ENCODE measurements around the gene DNAJB6.

Gene DNAJB6

DNA sequence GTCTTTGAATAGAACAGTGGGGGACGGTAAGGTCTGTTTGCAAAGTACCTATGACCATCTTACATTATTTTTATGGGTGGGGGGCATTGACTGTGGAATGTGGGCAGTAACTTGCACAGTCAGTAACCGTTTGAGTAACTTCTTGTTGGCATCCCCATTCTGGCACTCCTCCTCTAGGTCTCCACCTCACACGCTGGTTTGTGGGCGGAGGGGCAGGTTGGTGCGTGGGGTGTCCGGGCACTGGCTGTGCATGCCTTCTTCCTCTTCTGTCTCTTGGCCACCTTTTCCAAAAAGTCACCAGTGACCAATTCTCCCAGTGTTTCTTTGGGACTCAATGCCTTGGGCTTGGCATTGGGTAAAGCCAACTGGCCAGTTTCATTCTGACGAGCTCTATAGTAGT, 43.6 kb downstream of the DNAJB6 start:
- no peaks in the 10 kb centered on the region for H3K9me3 Mint-ChIP-seq
- no peaks in the 10 kb centered on the region for H3K27me3 Mint-ChIP-seq
- H3K27ac Mint-ChIP-seq (ENCODE audit: low read depth) = peak overlapping the region; percentile 76
- peaks cover 53% of the 10 kb centered on the region for H3K36me3 Mint-ChIP-seq (ENCODE audit: insufficient read depth)
- H3K4me1 Mint-ChIP-seq = peaks cover 49% of the 10 kb centered on the region
- DNase-seq (ENCODE audit: low spot score in 2 of 2) = no peak
- ATAC-seq (replicated peaks; ENCODE audit: extremely low read depth, poor library complexity, severe bottlenecking) = no peak
- no peak overlapping the region for H3K4me3 Mint-ChIP-seq

DNA sequence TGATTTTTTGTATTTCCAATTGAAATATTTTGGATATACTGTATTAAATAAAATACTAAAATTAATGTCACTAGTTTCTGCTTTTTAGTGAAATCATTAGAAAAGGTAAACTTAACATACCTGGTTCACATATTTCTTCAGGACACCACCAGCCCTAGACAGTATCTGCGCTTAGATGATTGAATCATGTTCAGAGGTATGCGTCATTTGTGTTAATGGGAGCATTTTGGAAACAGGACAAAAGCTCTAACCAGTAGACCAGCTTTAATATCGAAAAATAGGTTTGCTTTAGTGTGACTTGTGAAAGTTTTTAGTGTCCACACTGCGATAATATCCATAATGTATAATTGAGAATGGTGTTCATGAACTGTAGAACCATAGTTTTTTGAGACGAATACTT, 47.1 kb downstream of the DNAJB6 start:
- H3K9me3 Mint-ChIP-seq = no peaks in the 10 kb centered on the region
- no peak overlapping the region for H3K27ac Mint-ChIP-seq (ENCODE audit: low read depth)

DNA sequence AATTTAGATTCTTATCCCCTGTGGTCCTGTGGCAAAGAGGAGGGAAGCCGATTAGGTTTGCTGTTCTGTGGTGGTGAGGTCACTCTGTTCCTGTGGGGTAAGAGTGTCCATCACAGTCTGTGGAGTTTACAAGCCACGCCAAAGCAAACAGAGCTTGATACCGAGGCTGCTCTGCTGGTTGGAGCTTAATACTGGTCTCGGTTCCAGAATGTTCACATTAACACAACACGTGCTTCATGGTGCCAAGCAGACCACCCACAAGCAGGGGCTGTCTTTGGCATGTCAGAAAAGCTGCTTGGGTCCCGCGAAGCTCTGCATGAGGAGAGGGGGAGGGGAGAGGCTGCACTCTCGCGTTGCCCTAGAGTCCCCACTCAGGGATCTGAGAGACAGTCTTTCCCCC, 47.5 kb downstream of the DNAJB6 start:
- peaks cover 52% of the 10 kb centered on the region for H3K36me3 Mint-ChIP-seq (ENCODE audit: insufficient read depth)
- H3K27ac Mint-ChIP-seq (ENCODE audit: low read depth) = peak overlapping the region; percentile 60
- peaks cover 27% of the 10 kb centered on the region for H3K4me1 Mint-ChIP-seq

More for the DNA sequence above, 47.1 kb downstream of the DNAJB6 start:
- peaks cover 52% of the 10 kb centered on the region for H3K36me3 Mint-ChIP-seq (ENCODE audit: insufficient read depth)
- DNase-seq (ENCODE audit: low spot score in 2 of 2) (no peak), ATAC-seq (replicated peaks; ENCODE audit: extremely low read depth, poor library complexity, severe bottlenecking) (no peak)
- no peaks in the 10 kb centered on the region for H3K27me3 Mint-ChIP-seq
- no peak overlapping the region for H3K4me3 Mint-ChIP-seq
- peaks cover 28% of the 10 kb centered on the region for H3K4me1 Mint-ChIP-seq

DNA sequence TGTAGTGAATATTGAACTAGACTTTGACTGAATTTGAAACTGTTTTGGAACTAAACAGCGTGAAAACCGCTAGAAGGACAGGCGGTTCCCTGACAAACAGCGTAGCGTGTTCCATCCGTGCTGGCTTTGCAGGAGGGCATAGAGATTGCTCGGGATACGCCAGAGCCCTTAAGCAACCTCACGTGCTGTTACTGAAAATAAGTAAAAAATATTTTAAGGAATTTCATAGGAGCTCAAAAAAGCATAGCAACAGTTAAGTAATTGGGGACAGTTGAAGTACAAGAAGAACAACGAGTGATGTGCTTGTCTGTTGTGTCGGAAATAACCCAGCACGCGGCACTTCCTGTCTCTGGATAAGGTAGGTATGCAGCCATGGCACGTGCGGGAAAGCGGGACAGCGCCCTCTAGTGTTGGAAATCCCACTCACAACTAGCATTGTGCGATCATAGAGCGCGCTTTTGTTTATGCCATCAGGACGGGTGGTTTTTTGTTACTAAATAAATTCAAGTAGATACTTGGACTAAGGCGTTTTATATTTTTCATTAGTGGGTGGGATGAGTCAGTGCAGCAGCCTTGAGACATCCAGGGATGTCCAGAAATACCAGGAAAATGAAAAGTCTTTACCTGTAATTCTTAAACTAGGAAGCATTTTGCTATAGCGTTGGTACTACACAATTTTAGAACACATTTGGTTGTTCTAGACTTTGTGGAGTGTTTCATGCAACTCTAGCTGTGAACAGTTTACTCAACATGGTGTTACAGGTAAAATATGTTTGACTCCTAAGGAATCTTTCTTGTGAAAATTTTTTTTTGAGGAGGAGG, 50.4 kb downstream of the DNAJB6 start:
- peak; percentile 81 to 88 for DNase-seq (ENCODE audit: low spot score in 2 of 2)
- H3K27ac Mint-ChIP-seq (ENCODE audit: low read depth) = peak overlapping the region; percentile 72
- peak overlapping the region; percentile 25 for H3K4me3 Mint-ChIP-seq

More for the DNA sequence above, 47.5 kb downstream of the DNAJB6 start:
- Mint-ChIP-seq H3K9me3 (no peaks in the 10 kb centered on the region), H3K27me3 (no peaks in the 10 kb centered on the region), H3K4me3 (no peak overlapping the region)
- DNase-seq (ENCODE audit: low spot score in 2 of 2) (no peak), ATAC-seq (replicated peaks; ENCODE audit: extremely low read depth, poor library complexity, severe bottlenecking) (no peak)

DNA sequence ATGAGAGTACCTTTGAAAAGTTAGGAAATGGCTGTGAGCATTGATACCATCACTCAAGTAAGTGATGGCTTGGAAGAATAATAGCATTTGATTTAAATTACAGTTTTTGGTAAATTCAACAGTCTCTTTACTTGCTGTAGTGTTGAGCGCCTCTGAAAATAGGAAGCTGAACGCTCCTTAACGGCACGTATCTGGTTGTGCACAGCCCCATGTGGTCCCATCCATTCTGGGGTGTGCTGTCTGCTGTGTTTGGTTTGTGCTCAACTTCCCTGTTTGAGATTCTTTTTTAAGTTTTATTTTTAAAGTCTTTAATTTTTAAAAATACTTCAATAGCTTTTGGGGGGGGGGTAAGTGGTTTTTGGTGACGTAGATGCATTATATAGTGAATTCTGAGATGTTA, 51.5 kb downstream of the DNAJB6 start:
- H3K27me3 Mint-ChIP-seq = no peaks in the 10 kb centered on the region
- H3K27ac Mint-ChIP-seq (ENCODE audit: low read depth) = no peak overlapping the region
- H3K9me3 Mint-ChIP-seq = no peaks in the 10 kb centered on the region
- peaks cover 44% of the 10 kb centered on the region for H3K36me3 Mint-ChIP-seq (ENCODE audit: insufficient read depth)
- no peak for ATAC-seq (replicated peaks; ENCODE audit: extremely low read depth, poor library complexity, severe bottlenecking)
- peaks cover 39% of the 10 kb centered on the region for H3K4me1 Mint-ChIP-seq
- DNase-seq (ENCODE audit: low spot score in 2 of 2) = no peak
- no peak overlapping the region for H3K4me3 Mint-ChIP-seq

More for the DNA sequence above, 50.4 kb downstream of the DNAJB6 start:
- H3K9me3 Mint-ChIP-seq = no peaks in the 10 kb centered on the region
- peaks cover 34% of the 10 kb centered on the region for H3K4me1 Mint-ChIP-seq
- H3K27me3 Mint-ChIP-seq = no peaks in the 10 kb centered on the region
- peaks cover 48% of the 10 kb centered on the region for H3K36me3 Mint-ChIP-seq (ENCODE audit: insufficient read depth)
- ATAC-seq (replicated peaks; ENCODE audit: extremely low read depth, poor library complexity, severe bottlenecking) = peak; percentile 98

DNA sequence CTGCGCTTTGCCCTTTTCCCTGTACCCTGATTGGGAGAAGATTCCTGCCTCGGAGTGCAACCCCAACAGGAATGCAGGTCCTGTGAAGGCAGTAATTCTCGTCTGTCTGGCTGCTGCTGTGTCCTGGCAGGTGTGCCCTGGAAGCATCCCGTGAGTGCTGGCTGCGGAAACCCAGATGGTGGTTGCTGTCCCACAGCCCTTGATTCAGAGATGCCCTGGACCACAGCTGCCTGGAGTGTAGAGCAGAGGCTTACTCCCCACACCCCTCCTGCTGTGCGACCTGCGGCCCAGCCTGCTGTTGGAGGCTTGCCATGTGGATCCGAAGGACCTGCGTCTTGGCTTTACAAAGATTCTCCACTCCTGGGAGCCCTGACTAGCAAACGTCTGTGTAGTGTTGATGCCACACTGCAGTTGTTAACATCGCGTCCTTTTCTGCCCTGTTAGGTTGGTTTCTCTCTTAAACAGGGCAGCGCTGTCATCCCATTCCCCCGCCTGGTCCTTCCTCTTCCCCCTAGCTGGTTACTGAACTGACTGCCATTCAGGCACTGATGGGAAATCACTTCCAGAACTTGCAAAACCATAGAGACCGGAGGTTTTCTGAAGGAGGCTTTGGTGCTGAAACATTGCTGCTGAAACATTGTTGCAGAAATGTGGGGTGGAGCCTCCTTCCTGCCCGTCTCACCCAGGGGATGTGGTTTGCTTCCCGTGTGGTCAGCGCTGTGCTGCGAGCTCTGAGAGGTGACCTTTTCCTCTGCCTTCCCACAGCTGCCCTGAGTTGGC, 53.3 kb downstream of the DNAJB6 start:
- Mint-ChIP-seq H3K4me3 (peak overlapping the region; percentile 72), H3K9me3 (no peaks in the 10 kb centered on the region), H3K36me3 (ENCODE audit: insufficient read depth) (peaks cover 32% of the 10 kb centered on the region), H3K27ac (ENCODE audit: low read depth) (peak overlapping the region; percentile 47), H3K4me1 (peaks cover 39% of the 10 kb centered on the region), H3K27me3 (no peaks in the 10 kb centered on the region)
- DNase-seq (ENCODE audit: low spot score in 2 of 2) (no peak), ATAC-seq (replicated peaks; ENCODE audit: extremely low read depth, poor library complexity, severe bottlenecking) (no peak)

DNA sequence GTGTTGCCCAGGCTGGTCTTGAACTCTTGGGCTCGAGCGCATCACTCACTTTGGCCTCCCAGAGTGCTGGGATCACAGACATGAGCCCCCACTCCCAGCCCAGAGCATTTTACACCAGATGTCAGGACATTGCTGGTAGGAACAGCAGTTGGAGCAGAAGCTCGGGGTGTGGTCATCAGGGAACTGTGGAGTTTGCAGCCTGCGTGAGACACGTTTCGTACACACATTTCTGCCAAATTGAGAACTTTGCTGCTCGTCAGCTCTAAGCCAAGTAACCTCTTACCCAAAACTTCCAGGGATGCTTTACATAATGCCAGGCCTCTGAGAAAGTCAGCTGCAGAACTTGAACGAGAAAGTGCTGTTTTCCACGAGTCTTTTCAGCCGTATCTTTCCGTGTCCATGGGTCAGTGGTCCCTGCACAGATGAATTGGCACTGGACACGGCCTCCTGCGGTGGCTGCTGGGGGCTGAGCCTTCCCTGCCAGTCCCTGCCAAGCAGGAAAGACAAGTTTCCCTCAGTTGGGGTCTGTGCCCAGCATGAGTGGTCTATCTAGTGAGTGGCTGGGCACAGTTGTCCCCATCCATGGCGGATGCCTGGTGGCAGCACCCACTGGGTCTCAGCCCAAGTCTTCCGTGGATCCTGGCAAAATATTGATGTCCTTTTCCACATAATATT, 54.4 kb downstream of the DNAJB6 start:
- ATAC-seq (replicated peaks; ENCODE audit: extremely low read depth, poor library complexity, severe bottlenecking) (no peak), DNase-seq (ENCODE audit: low spot score in 2 of 2) (no peak)
- Mint-ChIP-seq H3K4me1 (peaks cover 39% of the 10 kb centered on the region), H3K27ac (ENCODE audit: low read depth) (peak overlapping the region; percentile 47), H3K9me3 (no peaks in the 10 kb centered on the region), H3K4me3 (peak overlapping the region; percentile 72), H3K36me3 (ENCODE audit: insufficient read depth) (peaks cover 29% of the 10 kb centered on the region), H3K27me3 (no peaks in the 10 kb centered on the region)

DNA sequence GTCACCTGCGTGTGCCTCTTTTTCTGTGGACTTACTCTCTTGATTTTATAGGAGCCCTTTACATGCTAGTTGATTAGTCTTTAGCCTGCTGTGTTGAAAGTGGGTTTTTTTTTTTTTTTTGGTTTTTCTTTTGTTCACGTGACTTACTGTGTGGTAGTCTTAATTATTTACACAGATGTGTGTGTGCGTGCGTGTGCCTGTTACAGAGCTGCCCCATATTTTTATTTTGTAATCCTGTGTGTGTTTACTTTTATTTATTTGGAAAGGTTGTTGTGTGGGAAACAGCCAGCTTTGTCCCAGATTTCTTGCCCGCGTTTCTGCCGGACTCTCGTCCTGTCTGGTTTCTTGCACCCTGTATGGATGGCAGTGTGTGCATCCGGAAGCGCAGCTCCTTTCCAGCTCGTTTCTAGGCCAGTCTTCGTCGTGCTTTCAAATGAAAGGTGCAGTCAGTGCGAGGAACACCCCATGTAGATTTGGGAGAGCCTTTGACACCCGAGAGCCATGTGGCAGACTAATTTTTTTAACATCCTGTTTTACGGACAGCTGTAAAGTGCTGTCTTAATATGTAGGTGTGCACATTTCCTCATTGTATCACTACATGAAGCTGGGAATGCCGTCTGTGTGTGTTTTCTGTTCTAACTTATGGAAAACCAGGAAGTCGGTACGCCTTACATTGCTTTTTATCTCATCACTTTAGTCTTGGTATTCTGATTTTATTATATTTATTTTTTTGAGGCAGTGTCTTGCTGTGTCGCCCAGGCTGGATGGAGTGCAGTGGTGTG, 55.6 kb downstream of the DNAJB6 start:
- ATAC-seq (replicated peaks; ENCODE audit: extremely low read depth, poor library complexity, severe bottlenecking) = no peak
- H3K4me1 Mint-ChIP-seq = peaks cover 36% of the 10 kb centered on the region
- H3K4me3 Mint-ChIP-seq = no peak overlapping the region
- H3K27ac Mint-ChIP-seq (ENCODE audit: low read depth) = no peak overlapping the region
- H3K27me3 Mint-ChIP-seq = no peaks in the 10 kb centered on the region
- H3K36me3 Mint-ChIP-seq (ENCODE audit: insufficient read depth) = peaks cover 18% of the 10 kb centered on the region
- no peaks in the 10 kb centered on the region for H3K9me3 Mint-ChIP-seq
- no peak for DNase-seq (ENCODE audit: low spot score in 2 of 2)

DNA sequence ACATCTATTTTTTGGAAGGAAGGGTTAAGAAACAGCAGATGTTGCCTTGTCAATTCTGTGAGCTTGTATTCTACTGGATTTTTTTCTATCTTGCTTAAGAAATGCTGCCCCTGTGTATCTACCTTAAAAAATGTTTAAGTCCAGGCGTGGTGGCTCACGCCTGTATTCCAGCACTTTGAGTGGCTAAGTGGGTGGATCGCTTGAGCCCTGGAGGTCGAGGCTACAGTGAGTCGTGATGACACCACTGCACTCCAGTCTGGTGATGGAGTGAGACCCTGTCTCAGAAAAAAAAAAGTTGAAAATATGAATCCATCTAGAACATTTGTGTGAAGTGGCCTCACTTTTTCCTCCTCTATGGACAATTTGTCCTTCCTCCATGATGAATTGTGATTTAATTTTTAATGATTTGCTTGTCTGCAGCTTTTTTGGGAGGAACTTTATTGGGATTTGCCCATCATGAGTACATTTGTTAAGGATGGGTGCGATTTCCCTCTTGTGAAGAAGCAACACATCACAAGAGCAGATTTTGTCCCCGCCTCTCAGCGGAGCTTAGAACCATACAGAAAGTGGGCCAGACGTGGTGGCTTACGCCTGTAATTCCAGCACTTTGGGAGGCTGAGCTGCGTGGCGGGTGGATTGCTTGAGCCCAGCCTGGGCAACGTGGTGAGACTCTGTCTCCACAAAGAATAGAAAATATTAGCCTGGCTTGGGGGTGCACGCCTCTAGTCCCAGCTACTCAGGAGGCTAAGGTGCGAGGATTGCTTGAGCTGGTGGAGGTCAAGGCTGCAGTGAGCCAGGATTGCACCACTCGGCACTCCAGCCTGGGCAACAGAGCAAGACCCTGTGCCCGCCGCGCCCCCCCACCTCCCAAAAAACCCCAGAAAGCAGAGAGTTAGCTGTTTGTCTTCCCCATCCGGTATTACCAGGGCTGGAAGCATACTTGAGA, 57.7 kb downstream of the DNAJB6 start:
- no peaks in the 10 kb centered on the region for H3K27me3 Mint-ChIP-seq
- no peak for ATAC-seq (replicated peaks; ENCODE audit: extremely low read depth, poor library complexity, severe bottlenecking)
- no peaks in the 10 kb centered on the region for H3K9me3 Mint-ChIP-seq
- peaks cover 17% of the 10 kb centered on the region for H3K36me3 Mint-ChIP-seq (ENCODE audit: insufficient read depth)
- peaks cover 45% of the 10 kb centered on the region for H3K4me1 Mint-ChIP-seq
- no peak overlapping the region for H3K27ac Mint-ChIP-seq (ENCODE audit: low read depth)
- no peak for DNase-seq (ENCODE audit: low spot score in 2 of 2)
- H3K4me3 Mint-ChIP-seq = no peak overlapping the region

DNA sequence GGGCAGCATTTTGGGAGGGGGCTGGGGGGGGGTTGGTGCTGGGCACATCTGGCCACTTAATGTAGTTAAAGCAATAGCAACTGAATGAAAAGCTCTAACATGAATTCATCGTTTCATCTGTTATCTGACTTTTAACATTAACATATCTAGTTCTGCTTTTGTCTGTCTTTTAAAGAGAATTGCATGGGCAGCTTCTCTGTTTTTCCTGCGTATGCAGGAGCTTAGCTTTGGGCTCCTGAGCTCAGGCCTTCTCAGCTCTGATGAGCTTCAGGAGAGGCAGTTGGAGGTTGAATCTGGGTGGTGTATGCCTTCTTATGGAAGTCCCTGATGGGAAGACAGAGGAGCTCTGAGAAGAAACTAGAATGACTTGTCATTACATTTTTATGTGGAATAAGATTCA, 58.4 kb downstream of the DNAJB6 start:
- Mint-ChIP-seq H3K4me3 (no peak overlapping the region), H3K4me1 (peaks cover 38% of the 10 kb centered on the region), H3K27me3 (no peaks in the 10 kb centered on the region), H3K9me3 (no peaks in the 10 kb centered on the region), H3K27ac (ENCODE audit: low read depth) (no peak overlapping the region), H3K36me3 (ENCODE audit: insufficient read depth) (peaks cover 15% of the 10 kb centered on the region)
- no peak for DNase-seq (ENCODE audit: low spot score in 2 of 2)
- ATAC-seq (replicated peaks; ENCODE audit: extremely low read depth, poor library complexity, severe bottlenecking) = no peak

DNA sequence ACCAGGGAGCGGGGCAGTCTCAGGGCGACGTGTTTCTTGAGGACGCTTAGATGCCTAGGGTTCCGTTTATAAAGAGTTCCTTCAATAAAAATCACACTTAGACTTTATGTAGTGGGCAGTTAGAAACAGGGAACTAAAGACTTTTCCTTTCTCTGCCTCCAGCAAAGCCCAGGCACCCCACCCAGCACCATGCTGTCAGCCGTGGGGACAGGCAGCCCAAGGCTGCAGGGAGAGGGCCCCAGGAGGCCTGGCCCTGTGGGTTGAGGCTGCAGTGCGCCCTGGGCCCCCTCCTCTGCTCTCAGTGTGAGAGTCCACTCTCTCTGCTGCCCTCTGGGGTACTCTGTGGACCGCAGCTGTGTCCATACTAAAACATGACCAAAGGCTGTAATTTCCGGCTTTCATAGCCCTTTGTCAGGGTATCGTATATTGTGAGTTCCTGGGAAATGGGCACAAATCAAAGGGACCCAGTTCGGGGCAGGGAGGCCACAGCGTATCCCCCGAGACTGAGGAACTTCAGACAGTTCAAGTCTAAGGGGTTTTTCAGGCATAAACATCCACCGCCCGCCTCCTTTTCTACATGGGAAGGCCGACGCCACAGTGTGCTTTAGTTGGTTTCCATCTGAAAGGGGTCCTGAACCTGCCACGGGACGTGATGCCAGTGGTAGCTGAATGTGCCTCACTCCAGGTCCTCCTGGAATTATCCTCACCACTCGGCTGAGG, 59.7 kb downstream of the DNAJB6 start:
- Mint-ChIP-seq H3K9me3 (no peaks in the 10 kb centered on the region), H3K4me1 (peaks cover 29% of the 10 kb centered on the region), H3K4me3 (no peak overlapping the region), H3K27me3 (no peaks in the 10 kb centered on the region), H3K27ac (ENCODE audit: low read depth) (no peak overlapping the region), H3K36me3 (ENCODE audit: insufficient read depth) (peaks cover 20% of the 10 kb centered on the region)
- DNase-seq (ENCODE audit: low spot score in 2 of 2) (no peak), ATAC-seq (replicated peaks; ENCODE audit: extremely low read depth, poor library complexity, severe bottlenecking) (no peak)

Data from central memory CD8-positive, alpha-beta T cell (primary cell).